SK-N-SH treated with all-trans-retinoic acid at 6 μM for 48 hours (cell line): ENCODE results near the gene CDK1.

Source experiments
- ARNTL ChIP-seq: fragments of 450-650 bp; formaldehyde crosslinking; IDR thresholded peaks from 2 replicates; pipeline ENCODE4 v1.5.0; 2020; ENCODE audit warnings: low read depth, mild to moderate bottlenecking, moderate library complexity, borderline replicate concordance
- CREB5 ChIP-seq: fragments of 250-450 bp; sonication (Bioruptor Pico); IDR thresholded peaks from 2 replicates; pipeline ENCODE4 v1.5.1; 2020; ENCODE audit warnings: low read depth, mild to moderate bottlenecking, moderate library complexity
- CSRNP3 ChIP-seq: fragments of 250-450 bp; sonication (Bioruptor Pico); IDR thresholded peaks from 2 replicates; pipeline ENCODE4 v1.5.1; 2021; ENCODE audit warnings: mild to moderate bottlenecking, moderate library complexity
- ISL1 ChIP-seq: fragments of 250-450 bp; sonication (Bioruptor Pico); IDR thresholded peaks from 2 replicates; pipeline ENCODE4 v2.1.2; 2022; ENCODE audit warnings: mild to moderate bottlenecking, moderate library complexity
- OSR1 ChIP-seq: fragments of 250-450 bp; sonication (Bioruptor Pico); IDR thresholded peaks from 2 replicates; pipeline ENCODE4 v1.8.0; 2022; ENCODE audit warnings: moderate library complexity, mild to moderate bottlenecking, inconsistent platforms
- PPARA ChIP-seq: fragments of 250-450 bp; sonication (Bioruptor Pico); IDR thresholded peaks from 2 replicates; pipeline ENCODE4 v1.5.0; 2020; ENCODE audit warnings: mild to moderate bottlenecking, borderline replicate concordance
- SNAI2 ChIP-seq: fragments of 250-450 bp; sonication (Bioruptor Pico); IDR thresholded peaks from 2 replicates; pipeline ENCODE4 v1.5.0; 2020; ENCODE audit warnings: mild to moderate bottlenecking, moderate library complexity
- TCF4 ChIP-seq: fragments of 250-450 bp; sonication (Bioruptor Pico); IDR thresholded peaks from 2 replicates; pipeline ENCODE4 v1.8.0; 2021; ENCODE audit warnings: mild to moderate bottlenecking, moderate library complexity, borderline replicate concordance
- TOX ChIP-seq: fragments of 250-450 bp; sonication (Bioruptor Pico); IDR thresholded peaks from 2 replicates; pipeline ENCODE4 v1.8.0; 2021; ENCODE audit warnings: mild to moderate bottlenecking, moderate library complexity, borderline replicate concordance
- ZFP3 ChIP-seq: fragments of 250-450 bp; sonication (Bioruptor Pico); IDR thresholded peaks from 2 replicates; pipeline ENCODE4 v1.5.0; 2020; ENCODE audit warnings: mild to moderate bottlenecking, moderate library complexity
- ZFP30 ChIP-seq: fragments of 450-650 bp; formaldehyde crosslinking; IDR thresholded peaks from 2 replicates; pipeline ENCODE4 v1.5.0; 2022; ENCODE audit warnings: mild to moderate bottlenecking, moderate library complexity
- ZNF70 ChIP-seq: fragments of 450-650 bp; formaldehyde crosslinking; IDR thresholded peaks from 2 replicates; pipeline ENCODE4 v1.5.0; 2020; ENCODE audit warnings: mild to moderate bottlenecking, moderate library complexity

- TF ChIP-seq PPARA (CRISPR knock-in tag) (no peak), TOX (no peak), CREB5 (CRISPR knock-in tag) (no peak), ZFP30 (no peak), OSR1 (no peak), ZNF70 (CRISPR knock-in tag) (no peak), ARNTL (CRISPR knock-in tag) (no peak), SNAI2 (CRISPR knock-in tag) (no peak), TCF4 (CRISPR knock-in tag) (no peak), ISL1 (CRISPR knock-in tag) (no peak), CSRNP3 (CRISPR knock-in tag) (no peak), ZFP3 (no peak)
These were observed 35.8 kb upstream of the CDK1 start for GRCh38 chr10:60742512-60742911.
